ENCODE results near the gene BCORL1.
A peak's percentile ranks its signal among the peaks of the same experiment; 100 is the strongest.

Gene BCORL1

GRCh38 chrX:129980001-129980401 is 2.4 kb upstream of the BCORL1 start:
- H3K27ac ChIP-seq (ENCODE audit: low read length): no peak overlapping the region
- H4K20me1 ChIP-seq (ENCODE audit: insufficient read depth, low read length): peaks cover 8% of the 10 kb centered on the region
- TF ChIP-seq EZH2phosphoT487 (IDR thresholded peaks at IDR 0.05; ENCODE audit: low read depth): no peak
- no peaks in the 10 kb centered on the region for H3K27me3 ChIP-seq (ENCODE audit: low read depth, low read length)
- no peaks in the 10 kb centered on the region for H3K36me3 ChIP-seq (replicated peaks; ENCODE audit: low read depth, low read length)
- H3K4me3 ChIP-seq (ENCODE audit: low read length): no peak overlapping the region
- peaks cover 6% of the 10 kb centered on the region; the same call in 1 of the 2 replicates for H3K4me1 ChIP-seq (ENCODE audit: low read length)
- peaks cover 9% of the 10 kb centered on the region for H3K79me2 ChIP-seq (ENCODE audit: low read length)
- no peak overlapping the region for H2AFZ ChIP-seq (ENCODE audit: low read depth, low read length)
- H3K9me3 ChIP-seq (ENCODE audit: insufficient read depth, low read length): no peaks in the 10 kb centered on the region
- peak overlapping the region; percentile 79 for H3K9ac ChIP-seq (ENCODE audit: low read length)
- peak overlapping the region; percentile 88; the same call in 1 of the 2 replicates for H3K4me2 ChIP-seq (ENCODE audit: low read length)

GRCh38 chrX:129980540-129981199 is 1.8 kb upstream of the BCORL1 start:
- H3K27me3 ChIP-seq (ENCODE audit: low read depth, low read length): no peaks in the 10 kb centered on the region

GRCh38 chrX:129981200-129981553 is 1.3 kb upstream of the BCORL1 start:
- H3K4me3 ChIP-seq (ENCODE audit: low read length): no peak overlapping the region
- no peak overlapping the region for H3K27ac ChIP-seq (ENCODE audit: low read length)
- H3K36me3 ChIP-seq (replicated peaks; ENCODE audit: low read depth, low read length): no peaks in the 10 kb centered on the region
- H3K9ac ChIP-seq (ENCODE audit: low read length): peak overlapping the region; percentile 79
- no peak overlapping the region for H2AFZ ChIP-seq (ENCODE audit: low read depth, low read length)
- no peak for TF ChIP-seq EZH2phosphoT487 (IDR thresholded peaks at IDR 0.05; ENCODE audit: low read depth)
- H3K4me2 ChIP-seq (ENCODE audit: low read length): peak overlapping the region; percentile 88; the same call in 1 of the 2 replicates
- H3K9me3 ChIP-seq (ENCODE audit: insufficient read depth, low read length): no peaks in the 10 kb centered on the region
- H3K4me1 ChIP-seq (ENCODE audit: low read length): peaks cover 6% of the 10 kb centered on the region; the same call in 1 of the 2 replicates
- peaks cover 17% of the 10 kb centered on the region for H3K79me2 ChIP-seq (ENCODE audit: low read length)
- peaks cover 15% of the 10 kb centered on the region for H4K20me1 ChIP-seq (ENCODE audit: insufficient read depth, low read length)
- no peaks in the 10 kb centered on the region for H3K27me3 ChIP-seq (ENCODE audit: low read depth, low read length)

More at GRCh38 chrX:129980540-129981199, 1.8 kb upstream of the BCORL1 start:
- Histone ChIP-seq H3K27ac (ENCODE audit: low read length) (no peak overlapping the region), H3K4me2 (ENCODE audit: low read length) (peak overlapping the region; percentile 88; the same call in 1 of the 2 replicates), H3K9ac (ENCODE audit: low read length) (peak overlapping the region; percentile 79), H3K9me3 (ENCODE audit: insufficient read depth, low read length) (no peaks in the 10 kb centered on the region), H3K79me2 (ENCODE audit: low read length) (peaks cover 16% of the 10 kb centered on the region), H2AFZ (ENCODE audit: low read depth, low read length) (no peak overlapping the region), H4K20me1 (ENCODE audit: insufficient read depth, low read length) (peaks cover 14% of the 10 kb centered on the region), H3K36me3 (replicated peaks; ENCODE audit: low read depth, low read length) (no peaks in the 10 kb centered on the region), H3K4me1 (ENCODE audit: low read length) (peaks cover 6% of the 10 kb centered on the region; the same call in 1 of the 2 replicates), H3K4me3 (ENCODE audit: low read length) (no peak overlapping the region)
- no peak for TF ChIP-seq CTCF (IDR thresholded peaks at IDR 0.05; ENCODE audit: low read depth, low read length)
- no peak for TF ChIP-seq EZH2phosphoT487 (IDR thresholded peaks at IDR 0.05; ENCODE audit: low read depth)

GRCh38 chrX:129981752-129982299 is 609 bp upstream of the BCORL1 start:
- Histone ChIP-seq H3K4me3 (ENCODE audit: low read length) (no peak overlapping the region), H2AFZ (ENCODE audit: low read depth, low read length) (no peak overlapping the region)

More at GRCh38 chrX:129981752-129982299, 609 bp upstream of the BCORL1 start:
- Histone ChIP-seq H4K20me1 (ENCODE audit: insufficient read depth, low read length) (peaks cover 15% of the 10 kb centered on the region), H3K9me3 (ENCODE audit: insufficient read depth, low read length) (no peaks in the 10 kb centered on the region), H3K4me2 (ENCODE audit: low read length) (peak overlapping the region; percentile 88; the same call in 1 of the 2 replicates), H3K9ac (ENCODE audit: low read length) (peak overlapping the region; percentile 79), H3K27me3 (ENCODE audit: low read depth, low read length) (no peaks in the 10 kb centered on the region), H3K79me2 (ENCODE audit: low read length) (peaks cover 17% of the 10 kb centered on the region), H3K27ac (ENCODE audit: low read length) (no peak overlapping the region), H3K36me3 (replicated peaks; ENCODE audit: low read depth, low read length) (no peaks in the 10 kb centered on the region), H3K4me1 (ENCODE audit: low read length) (peaks cover 6% of the 10 kb centered on the region; the same call in 1 of the 2 replicates)
- no peak for TF ChIP-seq CTCF (IDR thresholded peaks at IDR 0.05; ENCODE audit: low read depth, low read length)
- no peak for TF ChIP-seq EZH2phosphoT487 (IDR thresholded peaks at IDR 0.05; ENCODE audit: low read depth)

Data from OCI-LY3 (cell line).